BLaER1 treated with 17β-estradiol and CSF1 and Interleukin-3, amounts not matched to agents 10 nM and 100 nM (cell line): ENCODE measurements around the gene CCDC188.

Experiments used
- H3K27ac ChIP-seq, 11 experiments: shearing (Covaris generic); formaldehyde crosslinking; 2 replicates each; pipeline ENCODE4 v1.8.1; 2022
- H3K27me3 ChIP-seq, 11 experiments: shearing (Covaris generic); formaldehyde crosslinking; 2 replicates each; pipeline ENCODE4 v1.8.1; 2022
- H3K36me3 ChIP-seq, 11 experiments: shearing (Covaris generic); formaldehyde crosslinking; 2 replicates each; pipeline ENCODE4 v1.8.1; 2022
- H3K4me1 ChIP-seq, 10 experiments: shearing (Covaris generic); formaldehyde crosslinking; 2 replicates each; pipeline ENCODE4 v1.8.1; 2022
- H3K4me2 ChIP-seq, 11 experiments: shearing (Covaris generic); formaldehyde crosslinking; 2 replicates each; pipeline ENCODE4 v1.8.1; 2022
- H3K4me3 ChIP-seq, 10 experiments: shearing (Covaris generic); formaldehyde crosslinking; 2 replicates each; pipeline ENCODE4 v1.8.1; 2022
- H3K9ac ChIP-seq, 11 experiments: shearing (Covaris generic); formaldehyde crosslinking; 2 replicates each; pipeline ENCODE4 v1.8.1; 2022
- H3K9me3 ChIP-seq, 11 experiments: shearing (Covaris generic); formaldehyde crosslinking; replicated peaks in 1 of 11; 2 replicates each; pipeline ENCODE4 v1.8.1; 2022
- H4K20me1 ChIP-seq, 11 experiments: shearing (Covaris generic); formaldehyde crosslinking; 2 replicates each; pipeline ENCODE4 v1.8.1; 2022
- Cebpa-rat ChIP-seq, 11 experiments: shearing (Covaris generic); IDR thresholded peaks; 2 replicates each; pipeline ENCODE4 v1.8.1; 2022

CCDC188 gene

GRCh38 chr22:20145206-20145831 lies 5.5 kb downstream of the CCDC188 start:
- Histone ChIP-seq H3K4me1 (peaks cover 32 to 71% (median 59%) of the 10 kb centered on the region in 10 experiments), H3K4me2 (0 out of 22 replicates have a peak overlapping the region, but pooled peaks of 1 of the 11 experiments have one; percentile 98), H3K27me3 (no peaks in the 10 kb centered on the region), H4K20me1 (peaks cover 19 to 84% (median 37%) of the 10 kb centered on the region in 11 experiments; a peak in 20 of 22 replicates), H3K9me3 (no peaks in the 10 kb centered on the region), H3K36me3 (peaks cover 0 to 40% (median 18%) of the 10 kb centered on the region in 11 experiments; a peak in 15 of 22 replicates), H3K27ac (no peak overlapping the region), H3K4me3 (no peak overlapping the region), H3K9ac (no peak overlapping the region)
- no peak for TF ChIP-seq Cebpa-rat (IDR thresholded peaks at IDR 0.05)

- Histone ChIP-seq H3K9ac (0 out of 22 replicates have a peak overlapping the region, but pooled peaks of 2 of the 11 experiments have one; percentile 9 to 18), H3K4me1 (peaks cover 24 to 62% (median 49%) of the 10 kb centered on the region in 10 experiments), H3K9me3 (no peaks in the 10 kb centered on the region), H4K20me1 (peaks cover 19 to 97% (median 48%) of the 10 kb centered on the region in 11 experiments; a peak in 20 of 22 replicates), H3K36me3 (peaks cover 0 to 52% (median 24%) of the 10 kb centered on the region in 11 experiments; a peak in 18 of 22 replicates), H3K4me3 (no peak overlapping the region), H3K27me3 (no peaks in the 10 kb centered on the region), H3K27ac (no peak overlapping the region), H3K4me2 (no peak overlapping the region)
- no peak for TF ChIP-seq Cebpa-rat (IDR thresholded peaks at IDR 0.05)
Measured at GRCh38 chr22:20143883-20144665, 6.8 kb downstream of the CCDC188 start.

GRCh38 chr22:20142711-20143621 lies 7.9 kb downstream of the CCDC188 start:
- Histone ChIP-seq H3K9me3 (no peaks in the 10 kb centered on the region), H3K27ac (no peak overlapping the region), H3K4me1 (peaks cover 25 to 57% (median 44%) of the 10 kb centered on the region in 10 experiments), H3K27me3 (no peaks in the 10 kb centered on the region), H3K4me3 (no peak overlapping the region), H3K9ac (no peak overlapping the region), H3K36me3 (peaks cover 0 to 55% (median 24%) of the 10 kb centered on the region in 11 experiments; a peak in 18 of 22 replicates), H4K20me1 (peaks cover 27 to 100% (median 54%) of the 10 kb centered on the region in 11 experiments; a peak in 21 of 22 replicates), H3K4me2 (0 out of 22 replicates have a peak overlapping the region, but pooled peaks of 2 of the 11 experiments have one; percentile 63 to 65)
- TF ChIP-seq Cebpa-rat (IDR thresholded peaks at IDR 0.05): no peak

- Histone ChIP-seq H3K4me3 (no peak overlapping the region), H3K27ac (0 out of 22 replicates have a peak overlapping the region, but pooled peaks of 1 of the 11 experiments have one; percentile 15), H3K4me1 (peaks cover 25 to 57% (median 44%) of the 10 kb centered on the region in 10 experiments), H3K4me2 (peak overlapping the region in 7 of 11 experiments; percentile 25 to 65 (median 55); a peak in 13 of 22 replicates), H4K20me1 (peaks cover 34 to 100% (median 61%) of the 10 kb centered on the region in 11 experiments), H3K9me3 (no peaks in the 10 kb centered on the region), H3K36me3 (peaks cover 0 to 55% (median 24%) of the 10 kb centered on the region in 11 experiments; a peak in 18 of 22 replicates), H3K9ac (peak overlapping the region in 7 of 11 experiments; percentile 30 to 63 (median 49); a peak in 9 of 22 replicates), H3K27me3 (no peaks in the 10 kb centered on the region)
- TF ChIP-seq Cebpa-rat (IDR thresholded peaks at IDR 0.05): no peak
Measured at GRCh38 chr22:20141186-20142077, 9.4 kb downstream of the CCDC188 start.

- Histone ChIP-seq H3K4me3 (no peak overlapping the region), H3K27me3 (no peaks in the 10 kb centered on the region), H3K27ac (no peak overlapping the region), H3K4me1 (peaks cover 29 to 57% (median 47%) of the 10 kb centered on the region in 10 experiments), H3K9ac (peak overlapping the region in 3 of 11 experiments; percentile 30 to 53 (median 49); a peak in 2 of 22 replicates), H4K20me1 (peaks cover 42 to 100% (median 66%) of the 10 kb centered on the region in 11 experiments), H3K9me3 (no peaks in the 10 kb centered on the region), H3K4me2 (peak overlapping the region in 1 of 11 experiments; percentile 61; a peak in 1 of 22 replicates), H3K36me3 (peaks cover 0 to 52% (median 24%) of the 10 kb centered on the region in 11 experiments; a peak in 18 of 22 replicates)
- no peak for TF ChIP-seq Cebpa-rat (IDR thresholded peaks at IDR 0.05)
Measured at GRCh38 chr22:20140521-20140964, 10.3 kb downstream of the CCDC188 start.

GRCh38 chr22:20140107-20140445 lies 10.8 kb downstream of the CCDC188 start:
- Histone ChIP-seq H3K9me3 (no peaks in the 10 kb centered on the region), H3K4me2 (no peak overlapping the region), H3K4me1 (peaks cover 34 to 60% (median 52%) of the 10 kb centered on the region in 10 experiments), H3K9ac (no peak overlapping the region), H3K27ac (no peak overlapping the region), H3K27me3 (no peaks in the 10 kb centered on the region), H4K20me1 (peaks cover 46 to 100% (median 70%) of the 10 kb centered on the region in 11 experiments), H3K4me3 (no peak overlapping the region), H3K36me3 (peaks cover 0 to 49% (median 24%) of the 10 kb centered on the region in 11 experiments; a peak in 18 of 22 replicates)
- no peak for TF ChIP-seq Cebpa-rat (IDR thresholded peaks at IDR 0.05)

GRCh38 chr22:20139391-20140106 lies 11.3 kb downstream of the CCDC188 start:
- no peak overlapping the region for H3K9ac ChIP-seq
- TF ChIP-seq Cebpa-rat (IDR thresholded peaks at IDR 0.05): no peak
- H3K4me3 ChIP-seq: no peak overlapping the region
- H3K36me3 ChIP-seq: peaks cover 0 to 49% (median 24%) of the 10 kb centered on the region in 11 experiments; a peak in 18 of 22 replicates
- peaks cover 37 to 65% (median 57%) of the 10 kb centered on the region in 10 experiments for H3K4me1 ChIP-seq
- no peak overlapping the region for H3K27ac ChIP-seq
- H4K20me1 ChIP-seq: peaks cover 52 to 100% (median 75%) of the 10 kb centered on the region in 11 experiments
- no peaks in the 10 kb centered on the region for H3K27me3 ChIP-seq
- no peak overlapping the region for H3K4me2 ChIP-seq
- no peaks in the 10 kb centered on the region for H3K9me3 ChIP-seq
